HCT116 (cell line): Measurements from ENCODE around the gene AMOTL1. TPM values are rescaled to one million over a fixed set of nuclear protein-coding genes. Genes with fewer than 3 reads are reported as not detected.

ENCODE experiments used
- ATAC-seq: fragments of 200-7000 bp; cut with Tn5 transposase; 2 replicates; pipeline ENCODE4 v1.9.1; 2020; ENCODE audit warnings: mild to moderate bottlenecking, moderate library complexity
- BruUV-seq: library from RNA; stranded (reverse); fragments of 400-500 nt; replicated peaks from 2 replicates; lab custom pipeline; 2021; lab: Mats Ljungman, UMichigan
- CTCF ChIA-PET: fragments of 300-600 bp; sonication (Branson Sonifier 250); formaldehyde crosslinking; loops from one replicate; lab custom pipeline; 2021; ENCODE audit warnings: antibody characterized with exemption; lab: Charles Lee
- POLR2A ChIA-PET: fragments of 300-600, 350-600 bp; sonication (Branson Sonifier 250); formaldehyde crosslinking; loops from one replicate; lab custom pipeline; 2021; ENCODE audit warnings: antibody characterized with exemption; lab: Charles Lee
- RAD21 ChIA-PET, 2 experiments: fragments of 300-600 bp; sonication (Branson Sonifier 250); formaldehyde crosslinking; loops; one replicate each; lab custom pipeline; 2023; ENCODE audit warnings: low total read pairs in 2 of 2; ENCODE audit not compliant: uncharacterized antibody in 2 of 2, unreplicated experiment in 2 of 2, low non-redundant PET in 1 of 2; lab: Charles Lee
- DNase-seq: peaks from one replicate; pipeline ENCODE4 v3.0.0-alpha.2; 2010; ENCODE audit warnings: low read depth, low spot score
- H2AFZ ChIP-seq: fragments of 200-600 bp; shearing (Covaris generic), sonication (generic); 2 replicates; pipeline ENCODE4 v1.6.1; 2017; ENCODE audit warnings: low read depth, mixed run types, mixed read lengths, antibody characterized with exemption, low read length; ENCODE audit not compliant: poor library complexity, severe bottlenecking
- H3K27ac ChIP-seq: 2 replicates; pipeline ENCODE4 v1.5.1; 2012; ENCODE audit warnings: low read depth, low read length
- H3K27me3 ChIP-seq: fragments of 200-600 bp; sonication (generic); 2 replicates; pipeline ENCODE4 v1.6.1; 2016; ENCODE audit warnings: mixed run types, low read length, mixed read lengths; ENCODE audit not compliant: insufficient read depth
- H3K36me3 ChIP-seq, 2 experiments: fragments of 200-500 bp in 1 of 2; fragments of 200-600 bp in 1 of 2; sonication (Bioruptor generic) in 1 of 2; sonication (generic) in 1 of 2; 2 replicates each; pipeline versions ENCODE4 v1.5.1 to v1.6.1; 2014 to 2016; ENCODE audit warnings: low read length in 2 of 2, inconsistent platforms in 1 of 2, mixed read lengths in 1 of 2, mixed run types in 1 of 2; ENCODE audit not compliant: insufficient read depth in 2 of 2, control insufficient read depth in 1 of 2
- H3K4me1 ChIP-seq, 2 experiments: fragments of 200-600 bp in 1 of 2; sonication (generic) in 1 of 2; 2 replicates each; pipeline versions ENCODE4 v1.5.1 to v1.6.1; 2012 to 2017; ENCODE audit warnings: low read length in 2 of 2, inconsistent platforms in 1 of 2, mild to moderate bottlenecking in 1 of 2, mixed read lengths in 1 of 2, mixed run types in 1 of 2, moderate library complexity in 1 of 2; ENCODE audit not compliant: insufficient read depth in 2 of 2, control insufficient read depth in 1 of 2
- H3K4me2 ChIP-seq: fragments of 200-600 bp; sonication (generic); 2 replicates; pipeline ENCODE4 v1.6.1; 2017; ENCODE audit warnings: mixed run types, low read length, mixed read lengths
- H3K4me3 ChIP-seq, 2 experiments: fragments of 200-600 bp in 1 of 2; sonication (generic) in 1 of 2; replicated peaks in 1 of 2; 2 replicates each; pipeline ENCODE4 v1.5.1; 2011 to 2016; ENCODE audit warnings: low read length in 2 of 2, control low read depth in 1 of 2, low read depth in 1 of 2, mild to moderate bottlenecking in 1 of 2, mixed read lengths in 1 of 2, mixed run types in 1 of 2
- H3K79me2 ChIP-seq: fragments of 200-600 bp; sonication (generic); 2 replicates; pipeline ENCODE4 v1.6.1; 2017; ENCODE audit warnings: mild to moderate bottlenecking, mixed run types, low read length, moderate library complexity, mixed read lengths; ENCODE audit not compliant: insufficient read depth
- H3K9ac ChIP-seq: fragments of 200-600 bp; sonication (generic); 2 replicates; pipeline ENCODE4 v1.6.1; 2016; ENCODE audit warnings: low read length, mixed read lengths
- H3K9me2 ChIP-seq: fragments of 200-600 bp; sonication (generic), shearing (Covaris generic); 2 replicates; pipeline ENCODE4 v1.6.1; 2017; ENCODE audit warnings: mixed run types, mild to moderate bottlenecking, moderate library complexity; ENCODE audit not compliant: insufficient read depth
- H3K9me3 ChIP-seq, 2 experiments: fragments of 200-500 bp in 1 of 2; fragments of 200-600 bp in 1 of 2; sonication (Bioruptor generic) in 1 of 2; sonication (generic) in 1 of 2; 2 replicates each; pipeline ENCODE4 v1.6.1; 2014 to 2017; ENCODE audit warnings: low read length in 2 of 2, mixed read lengths in 2 of 2, inconsistent platforms in 1 of 2, low read depth in 1 of 2, mild to moderate bottlenecking in 1 of 2, mixed run types in 1 of 2, moderate library complexity in 1 of 2; ENCODE audit not compliant: control insufficient read depth in 1 of 2, insufficient read depth in 1 of 2
- H4K20me1 ChIP-seq: fragments of 200-600 bp; sonication (generic), shearing (Covaris generic); 2 replicates; pipeline ENCODE4 v1.6.1; 2017; ENCODE audit warnings: mixed run types, mild to moderate bottlenecking, moderate library complexity; ENCODE audit not compliant: insufficient read depth
- CBX3 ChIP-seq: IDR thresholded peaks from 2 replicates; pipeline ENCODE4 v1.6.1; 2012; ENCODE audit warnings: low read depth
- EGR1 ChIP-seq: IDR thresholded peaks from 2 replicates; pipeline ENCODE4 v1.6.1; 2012; ENCODE audit warnings: low read depth
- ELF1 ChIP-seq: IDR thresholded peaks from 2 replicates; pipeline ENCODE4 v1.6.1; 2012; ENCODE audit warnings: low read depth, borderline replicate concordance
- EZH2phosphoT487 ChIP-seq: fragments of 200-600 bp; IDR thresholded peaks from 2 replicates; pipeline ENCODE4 v1.6.1; 2018; ENCODE audit warnings: antibody characterized with exemption, borderline replicate concordance
- FOSL1 ChIP-seq: IDR thresholded peaks from 2 replicates; pipeline ENCODE4 v1.6.1; 2012; ENCODE audit warnings: low read depth
- JUND ChIP-seq: IDR thresholded peaks from 2 replicates; pipeline ENCODE4 v1.6.1; 2012
- POLR2AphosphoS5 ChIP-seq: IDR thresholded peaks from 2 replicates; pipeline ENCODE4 v1.6.1; 2011; ENCODE audit warnings: mild to moderate bottlenecking, low read depth, low read length, moderate library complexity
- SRF ChIP-seq: IDR thresholded peaks from 2 replicates; pipeline ENCODE4 v1.6.1; 2012; ENCODE audit warnings: low read depth
- YY1 ChIP-seq: IDR thresholded peaks from 2 replicates; pipeline ENCODE4 v1.6.1; 2011; ENCODE audit warnings: low read length, low read depth, moderate library complexity, mild to moderate bottlenecking; ENCODE audit not compliant: insufficient replicate concordance; ENCODE audit errors: extremely low read depth
- ZNF274 ChIP-seq: fragments of 200-500 bp; sonication (Bioruptor generic); IDR thresholded peaks from 2 replicates; pipeline ENCODE4 v1.6.1; 2014; ENCODE audit warnings: mild to moderate bottlenecking, low read depth, low read length, inconsistent platforms
- intact Hi-C: fragments of 100-400 bp; cut with micrococcal nuclease; formaldehyde crosslinking; loops from 2 replicates; pipeline ENCODE4 v1.10.0; 2022
- total RNA-seq: library from RNA; stranded (reverse); gene quantifications from one replicate; pipeline ENCODE4 v1.2.1, GENCODE V29; 2021; ENCODE audit not compliant: unreplicated experiment
- TF ChIP-seq, protein P1 (sequence below): IDR thresholded peaks from 2 replicates; pipeline ENCODE4 v1.6.1; 2012; ENCODE audit warnings: low read depth

Gene AMOTL1
- total RNA-seq, 1 experiment from 2014 or later, result 27.6 TPM

DNA sequence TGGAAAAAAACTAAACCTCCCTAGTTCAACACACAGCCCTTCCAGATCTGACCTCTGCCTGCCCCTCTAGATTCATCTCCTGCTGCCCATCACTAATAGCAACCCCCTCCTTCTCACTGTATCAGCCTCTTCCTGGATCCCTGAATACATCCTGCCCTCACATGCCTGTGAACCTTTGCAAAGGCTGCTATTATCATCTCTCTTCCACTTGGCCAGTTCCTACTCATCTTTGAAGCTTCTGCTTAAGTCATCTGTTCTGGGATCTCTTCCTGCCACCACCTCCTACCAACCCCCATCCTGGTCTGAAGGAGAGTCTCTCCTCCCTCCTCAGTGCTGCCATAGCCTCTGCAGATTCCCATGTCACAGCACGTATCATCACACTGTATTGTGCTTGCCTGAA is 38.0 kb upstream of the AMOTL1 start:
- Histone ChIP-seq H3K4me2 (no peak overlapping the region), H2AFZ (no peak overlapping the region), H3K9me3 (no peaks in the 10 kb centered on the region), H3K4me1 (peaks cover 29 to 36% of the 10 kb centered on the region in 2 experiments), H3K4me3 (no peak overlapping the region), H3K27ac (no peak overlapping the region), H3K79me2 (no peaks in the 10 kb centered on the region), H3K9ac (no peak overlapping the region), H4K20me1 (no peaks in the 10 kb centered on the region), H3K36me3 (no peaks in the 10 kb centered on the region), H3K9me2 (no peaks in the 10 kb centered on the region), H3K27me3 (no peaks in the 10 kb centered on the region)
- ChIA-PET POLR2A (no interaction called here), CTCF (no interaction called here), RAD21 (no interaction called here)
- ATAC-seq, result no peak
- no peak for TF ChIP-seq ZNF274
- TF ChIP-seq EZH2phosphoT487, result no peak
- no peak for TF ChIP-seq YY1
- no peak for TF ChIP-seq EGR1
- TF ChIP-seq ELF1, result no peak
- no peak for TF ChIP-seq POLR2AphosphoS5
- no peak for TF ChIP-seq SRF
- TF ChIP-seq FOSL1, result no peak
- no peak for TF ChIP-seq CBX3
- TF ChIP-seq, protein P1, sequence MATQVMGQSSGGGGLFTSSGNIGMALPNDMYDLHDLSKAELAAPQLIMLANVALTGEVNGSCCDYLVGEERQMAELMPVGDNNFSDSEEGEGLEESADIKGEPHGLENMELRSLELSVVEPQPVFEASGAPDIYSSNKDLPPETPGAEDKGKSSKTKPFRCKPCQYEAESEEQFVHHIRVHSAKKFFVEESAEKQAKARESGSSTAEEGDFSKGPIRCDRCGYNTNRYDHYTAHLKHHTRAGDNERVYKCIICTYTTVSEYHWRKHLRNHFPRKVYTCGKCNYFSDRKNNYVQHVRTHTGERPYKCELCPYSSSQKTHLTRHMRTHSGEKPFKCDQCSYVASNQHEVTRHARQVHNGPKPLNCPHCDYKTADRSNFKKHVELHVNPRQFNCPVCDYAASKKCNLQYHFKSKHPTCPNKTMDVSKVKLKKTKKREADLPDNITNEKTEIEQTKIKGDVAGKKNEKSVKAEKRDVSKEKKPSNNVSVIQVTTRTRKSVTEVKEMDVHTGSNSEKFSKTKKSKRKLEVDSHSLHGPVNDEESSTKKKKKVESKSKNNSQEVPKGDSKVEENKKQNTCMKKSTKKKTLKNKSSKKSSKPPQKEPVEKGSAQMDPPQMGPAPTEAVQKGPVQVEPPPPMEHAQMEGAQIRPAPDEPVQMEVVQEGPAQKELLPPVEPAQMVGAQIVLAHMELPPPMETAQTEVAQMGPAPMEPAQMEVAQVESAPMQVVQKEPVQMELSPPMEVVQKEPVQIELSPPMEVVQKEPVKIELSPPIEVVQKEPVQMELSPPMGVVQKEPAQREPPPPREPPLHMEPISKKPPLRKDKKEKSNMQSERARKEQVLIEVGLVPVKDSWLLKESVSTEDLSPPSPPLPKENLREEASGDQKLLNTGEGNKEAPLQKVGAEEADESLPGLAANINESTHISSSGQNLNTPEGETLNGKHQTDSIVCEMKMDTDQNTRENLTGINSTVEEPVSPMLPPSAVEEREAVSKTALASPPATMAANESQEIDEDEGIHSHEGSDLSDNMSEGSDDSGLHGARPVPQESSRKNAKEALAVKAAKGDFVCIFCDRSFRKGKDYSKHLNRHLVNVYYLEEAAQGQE, result no peak
- TF ChIP-seq JUND, result no peak
- no peak for DNase-seq
- no TSS peak for BruUV-seq
- intact Hi-C loops, result no loop called here
